Hepatocyte (in vitro differentiated cells): ENCODE data around the gene TRANK1.

Experiments
- CTCF ChIP-seq: fragments of 200-600 bp; sonication (generic); IDR thresholded peaks from 2 replicates; pipeline ENCODE4 v1.5.1; 2016; ENCODE audit warnings: antibody characterized with exemption, mild to moderate bottlenecking; ENCODE audit not compliant: poor library complexity
- EZH2 ChIP-seq: fragments of 200-600 bp; sonication (generic); IDR thresholded peaks from 2 replicates; pipeline ENCODE4 v1.6.1; 2016; ENCODE audit warnings: antibody characterized with exemption, mild to moderate bottlenecking, borderline replicate concordance
- EZH2phosphoT487 ChIP-seq: fragments of 200-600 bp; sonication (generic); IDR thresholded peaks from one replicate; pipeline ENCODE4 v1.6.1; 2018; ENCODE audit warnings: antibody characterized with exemption, mild to moderate bottlenecking, low read depth, moderate library complexity; ENCODE audit not compliant: unreplicated experiment, severe bottlenecking

- no peak for TF ChIP-seq CTCF
- TF ChIP-seq EZH2phosphoT487: no peak
- no peak for TF ChIP-seq EZH2
Observed at GRCh38 chr3:36803091-36803791, 141.6 kb downstream of the TRANK1 start.
